EH (cell line): ENCODE measurements around the gene PYCARD.
"Not testable (repeated sequence)": the region's sequence is repeated elsewhere in the genome, so short reads cannot be mapped to it uniquely, and the experiment has no call there.

Source experiments
- DNase-seq: peaks from one replicate; pipeline ENCODE4 v3.0.0-alpha.2; 2015; ENCODE audit warnings: low read depth

Gene PYCARD

DNA sequence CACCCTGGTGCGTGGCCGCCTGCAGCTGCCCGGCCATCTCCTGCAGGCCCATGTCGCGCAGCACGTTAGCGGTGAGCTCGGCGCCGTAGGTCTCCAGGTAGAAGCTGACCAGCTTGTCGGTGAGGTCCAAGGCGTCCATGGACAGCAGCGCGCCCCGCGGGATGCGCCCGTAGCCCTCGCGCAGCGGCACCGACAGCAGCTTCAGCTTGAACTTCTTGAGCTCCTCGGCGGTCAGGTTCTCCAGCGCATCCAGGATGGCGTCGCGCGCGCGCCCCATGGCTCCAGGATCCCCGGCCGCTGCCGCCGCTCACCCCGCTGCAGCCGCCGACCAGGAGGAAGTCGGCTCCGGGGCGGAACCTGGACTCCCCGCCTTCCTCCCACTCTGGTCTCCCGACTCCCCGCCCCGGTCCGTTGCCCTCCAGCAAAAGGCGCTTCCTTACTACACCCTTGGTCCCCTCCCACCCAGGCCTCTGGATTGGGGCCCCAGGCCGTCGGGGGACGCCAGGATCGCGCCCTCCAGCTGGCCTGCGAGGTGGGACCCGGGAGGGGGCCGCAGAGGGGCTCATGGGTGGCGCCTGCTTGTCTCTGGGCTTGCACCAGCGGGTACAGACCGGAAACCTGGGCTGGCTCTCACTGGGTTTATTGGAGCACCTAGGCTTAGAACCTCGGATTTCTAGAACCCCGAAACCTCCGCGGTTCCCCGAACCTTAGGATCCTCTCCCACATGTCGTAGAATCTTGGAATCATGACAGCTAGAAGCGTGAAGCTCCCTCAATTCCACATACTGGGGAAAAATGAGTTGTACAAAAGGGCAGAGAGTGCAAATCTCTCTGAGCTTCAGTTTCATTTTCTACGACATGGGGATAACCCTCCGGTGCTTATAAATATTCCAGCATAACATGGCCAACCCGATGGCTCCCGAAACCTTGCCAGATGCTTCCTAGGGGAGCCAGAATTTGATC, at the start of gene PYCARD:
PYCARD (minus strand) TSS at position 347 of the 962 bp plus-strand sequence; CDS start at position 277, 70 bp downstream.
- DNase-seq = peak; percentile 68

DNA sequence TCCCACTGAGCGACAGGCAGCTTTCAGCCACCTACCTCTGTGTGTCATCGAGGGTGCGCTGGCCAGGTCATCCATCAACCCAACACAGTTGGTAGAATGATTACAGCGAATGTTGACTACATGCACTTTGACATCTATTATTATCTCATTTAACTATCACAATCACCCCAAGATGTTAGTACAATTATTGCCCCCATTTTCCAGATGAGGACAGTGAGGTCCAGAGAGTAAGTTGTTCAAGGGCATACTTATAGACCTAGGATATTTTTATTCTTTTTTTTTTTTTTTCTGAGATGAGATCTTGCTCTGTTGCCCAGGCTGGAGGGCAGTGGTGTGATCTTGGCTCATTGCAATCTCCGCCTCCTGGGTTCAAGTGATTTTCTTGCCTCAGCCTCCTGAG, 48.9 kb upstream of the PYCARD start:
- DNase-seq = no peak

DNA sequence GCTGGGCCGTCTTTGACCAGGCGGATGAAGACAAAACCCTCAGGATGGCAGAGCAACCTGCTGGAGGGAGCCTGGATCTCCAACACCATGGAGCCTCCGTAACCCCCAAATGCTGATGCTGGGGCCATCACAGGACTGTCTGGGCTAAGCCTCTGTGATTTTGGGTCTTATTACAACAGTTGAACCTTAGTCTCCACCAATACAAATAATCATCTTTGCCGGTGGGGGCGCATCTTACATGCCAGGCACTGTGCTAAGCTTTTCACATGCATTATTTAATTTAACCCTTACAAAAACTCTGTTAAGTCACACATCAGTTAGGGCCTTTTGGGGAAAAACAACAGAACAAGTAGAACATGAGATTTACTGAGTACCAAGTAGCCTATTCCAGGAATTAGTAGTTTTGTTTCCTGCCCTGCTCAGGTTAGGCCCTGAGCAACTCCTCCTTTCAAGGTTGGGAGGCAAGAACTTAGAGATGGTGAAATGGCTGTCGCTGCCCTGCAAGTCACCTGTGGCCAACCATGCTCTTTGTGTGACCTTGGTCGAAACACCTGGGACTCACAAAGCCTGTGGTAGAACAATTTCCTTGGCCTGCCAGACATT, 48.3 kb upstream of the PYCARD start:
- DNase-seq = no peak

DNA sequence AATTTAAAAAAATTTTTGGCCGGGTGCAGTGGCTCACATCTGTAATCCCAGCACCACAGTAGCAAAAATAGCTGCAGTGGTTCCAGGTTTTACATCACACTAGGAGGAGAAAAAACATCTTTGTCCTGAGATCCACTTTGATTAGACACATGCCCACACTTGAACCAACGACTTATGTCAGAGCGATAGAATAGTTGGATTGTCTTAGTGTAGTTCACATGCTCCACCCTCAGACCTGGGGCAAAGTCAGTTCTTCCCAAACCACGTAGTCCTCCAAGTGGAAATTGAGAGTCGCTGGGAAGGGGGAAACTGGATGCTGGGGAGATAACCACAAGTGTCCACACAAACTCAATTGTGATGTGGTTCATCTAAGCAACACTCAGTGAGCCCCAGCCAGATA, 45.8 kb upstream of the PYCARD start:
- DNase-seq = no peak

DNA sequence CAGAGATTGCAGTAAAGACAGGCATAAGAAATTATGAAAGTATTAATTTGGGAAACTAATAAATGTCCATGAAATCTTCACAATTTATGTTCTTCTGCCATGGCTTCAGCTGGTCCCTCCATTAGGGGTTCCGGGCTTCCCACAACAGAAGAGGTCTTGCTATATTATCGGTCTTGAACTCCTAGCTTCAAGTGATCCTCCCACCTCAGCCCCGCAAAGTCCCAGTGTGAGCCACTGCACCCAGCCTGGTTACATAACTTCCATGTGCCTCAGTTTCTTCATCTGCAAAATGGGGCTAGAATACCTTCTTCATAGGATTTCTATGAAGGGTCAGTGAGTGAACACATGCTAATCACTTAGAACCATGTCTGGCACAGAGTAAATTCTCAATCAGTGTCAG, 43.7 kb upstream of the PYCARD start:
- no peak for DNase-seq

DNA sequence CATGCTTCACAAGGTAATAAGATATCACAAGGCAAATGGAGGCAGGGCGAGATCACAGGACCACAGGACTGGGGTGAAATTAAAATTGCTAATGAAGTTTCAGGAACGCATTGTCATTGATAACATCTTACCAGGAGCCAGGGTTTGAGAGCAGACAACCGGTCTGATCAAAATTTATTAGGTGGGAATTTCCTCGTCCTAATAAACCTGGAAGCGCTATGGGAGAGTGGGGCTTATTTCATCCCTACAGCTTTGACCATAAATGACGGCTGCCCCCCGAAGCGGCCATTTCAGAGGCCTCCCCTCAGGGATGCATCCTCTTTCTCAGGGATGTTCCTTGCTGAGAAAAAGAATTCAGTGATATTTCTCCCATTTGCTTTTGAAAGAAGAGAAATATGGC, 43.0 kb upstream of the PYCARD start:
- DNase-seq = not testable (repeated sequence)

DNA sequence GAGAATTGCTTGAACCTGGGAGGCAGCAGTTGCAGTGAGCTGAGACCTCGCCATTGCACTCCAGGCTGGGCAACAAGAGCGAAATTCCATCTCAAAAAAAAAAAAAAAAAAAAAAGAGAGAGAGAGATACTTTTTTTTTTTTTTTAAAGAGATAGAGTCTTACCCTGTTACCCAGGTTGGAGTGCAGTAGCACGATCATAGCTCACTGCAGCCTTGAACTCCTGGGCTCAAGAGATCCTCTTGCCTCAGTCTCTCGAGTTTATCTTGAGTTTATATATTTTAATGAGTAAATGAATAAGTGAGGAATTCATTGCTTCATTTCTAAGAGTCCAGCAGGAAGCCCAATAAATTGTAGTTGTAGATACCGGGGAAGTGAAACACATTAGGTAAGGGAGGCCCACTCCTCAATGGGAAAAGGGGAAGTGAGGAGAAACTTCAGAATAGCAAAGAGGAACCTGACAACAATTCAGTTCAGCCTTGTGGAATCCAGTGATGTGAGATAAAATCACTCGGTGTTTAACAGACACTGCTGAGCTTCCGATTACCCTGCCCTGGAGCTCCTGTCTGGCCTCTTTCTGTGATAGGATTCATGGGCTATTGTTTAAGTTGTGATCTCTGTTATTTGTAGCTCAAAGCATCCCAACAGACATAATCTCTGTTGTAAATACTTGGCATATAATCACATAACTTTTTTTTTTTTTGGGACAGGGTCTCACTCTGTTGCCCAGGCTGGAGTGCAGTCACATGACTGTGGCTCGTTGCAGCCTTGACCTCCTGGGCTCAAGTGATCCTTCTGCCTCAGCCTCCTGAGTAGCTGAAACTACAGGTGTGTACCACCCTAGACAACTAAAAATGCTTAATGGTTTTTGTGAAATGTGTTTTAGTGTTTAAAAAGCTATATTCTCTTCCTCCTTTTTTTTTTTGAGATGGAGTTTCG, 41.4 kb upstream of the PYCARD start:
- no peak for DNase-seq

DNA sequence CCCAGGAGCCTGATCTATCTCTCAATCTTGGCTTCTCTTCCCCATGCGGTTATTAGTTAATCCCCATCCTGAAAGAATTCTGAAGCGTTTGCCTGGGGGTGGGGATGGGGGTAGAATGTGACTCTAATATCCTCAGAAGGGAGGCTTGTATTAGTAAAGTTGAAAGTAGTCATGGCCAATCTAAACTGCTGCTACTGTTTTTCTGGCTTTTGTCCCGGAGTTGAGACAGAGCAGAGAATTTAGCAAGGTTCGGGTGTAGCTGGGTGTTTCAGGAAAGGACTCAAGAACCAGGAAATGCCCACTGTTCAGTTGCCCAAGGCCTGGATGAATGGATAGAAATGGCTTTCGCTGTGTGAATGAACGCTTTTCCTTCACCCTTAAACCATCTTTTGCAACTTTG, 39.6 kb upstream of the PYCARD start:
- peak; percentile 31 for DNase-seq

DNA sequence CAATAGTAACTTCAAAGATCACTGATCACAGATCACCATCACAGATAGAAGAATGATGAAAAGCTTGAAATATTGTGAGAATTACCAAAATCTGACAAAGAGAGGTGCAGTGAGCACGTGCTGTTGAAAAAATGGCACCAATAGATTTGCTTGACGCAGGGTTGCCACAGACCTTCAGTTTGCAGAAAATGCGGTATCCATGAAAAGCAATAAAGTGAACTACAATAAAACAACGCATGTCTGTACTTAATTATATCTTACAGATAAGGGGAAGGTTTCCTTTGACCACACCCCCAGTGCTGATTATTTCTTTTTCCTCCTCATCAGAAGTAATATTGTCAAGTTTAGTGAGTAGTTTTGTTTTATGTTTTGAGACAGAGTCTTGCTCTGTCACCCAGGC, 35.5 kb upstream of the PYCARD start:
- no peak for DNase-seq

DNA sequence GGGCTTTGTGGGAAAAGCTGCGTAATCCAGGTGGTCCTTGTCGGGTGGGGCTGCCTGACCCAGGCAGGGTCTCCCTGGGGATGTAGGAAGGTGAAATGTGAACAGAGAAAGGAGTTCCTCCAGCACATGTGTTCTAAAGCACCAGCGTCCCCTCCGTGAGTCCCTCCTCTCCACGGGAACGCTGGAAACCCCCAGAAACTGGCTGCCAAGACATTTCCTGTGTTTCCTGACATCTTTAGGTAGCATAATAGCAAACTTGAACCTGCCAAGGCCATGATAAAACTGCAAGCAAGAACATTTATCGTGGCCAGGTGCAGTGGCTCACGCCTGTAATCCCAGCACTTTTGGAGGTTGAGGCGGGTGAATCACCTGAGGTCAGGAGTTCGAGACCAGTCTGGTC, 26.9 kb upstream of the PYCARD start:
- DNase-seq = no peak

DNA sequence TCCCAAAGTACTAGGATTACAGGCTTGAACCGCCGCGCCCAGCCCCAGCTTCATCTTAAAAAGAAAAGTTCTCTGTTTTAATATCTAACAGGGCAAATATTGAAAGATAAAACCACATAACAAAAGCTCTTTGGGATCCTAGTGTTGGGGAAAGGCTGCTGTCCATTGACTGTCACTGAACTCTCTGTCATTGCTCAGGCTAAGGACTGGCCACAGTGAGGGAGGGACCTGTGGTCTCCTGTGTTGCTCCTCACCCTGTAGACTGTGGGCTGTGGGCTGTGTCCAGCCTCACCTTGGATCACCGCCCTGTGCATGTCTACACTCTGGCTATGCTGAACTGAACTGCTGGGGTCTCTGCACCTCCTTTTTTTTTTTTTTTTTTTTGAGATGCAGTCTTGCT, 25.6 kb upstream of the PYCARD start:
- no peak for DNase-seq

DNA sequence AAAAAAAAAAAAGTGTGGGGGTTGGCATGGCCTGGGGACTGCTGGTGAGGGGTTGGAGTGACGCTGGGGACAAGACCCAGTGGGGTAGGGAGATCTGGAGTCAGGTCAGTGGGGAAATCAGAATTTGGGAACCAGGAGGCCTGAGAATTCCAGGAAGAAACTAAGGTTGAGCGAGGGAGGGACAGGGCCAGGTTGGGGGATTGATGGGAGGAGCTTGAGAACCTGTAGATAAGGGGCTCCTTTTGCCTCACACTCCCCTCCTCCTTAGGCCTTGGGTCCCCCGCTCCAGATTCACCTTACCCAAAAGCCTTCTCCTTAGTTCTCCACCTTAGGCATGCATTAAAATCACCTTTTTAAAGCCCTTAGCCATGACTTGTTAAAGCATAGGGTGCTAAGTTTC, 22.6 kb upstream of the PYCARD start:
- DNase-seq = no peak

DNA sequence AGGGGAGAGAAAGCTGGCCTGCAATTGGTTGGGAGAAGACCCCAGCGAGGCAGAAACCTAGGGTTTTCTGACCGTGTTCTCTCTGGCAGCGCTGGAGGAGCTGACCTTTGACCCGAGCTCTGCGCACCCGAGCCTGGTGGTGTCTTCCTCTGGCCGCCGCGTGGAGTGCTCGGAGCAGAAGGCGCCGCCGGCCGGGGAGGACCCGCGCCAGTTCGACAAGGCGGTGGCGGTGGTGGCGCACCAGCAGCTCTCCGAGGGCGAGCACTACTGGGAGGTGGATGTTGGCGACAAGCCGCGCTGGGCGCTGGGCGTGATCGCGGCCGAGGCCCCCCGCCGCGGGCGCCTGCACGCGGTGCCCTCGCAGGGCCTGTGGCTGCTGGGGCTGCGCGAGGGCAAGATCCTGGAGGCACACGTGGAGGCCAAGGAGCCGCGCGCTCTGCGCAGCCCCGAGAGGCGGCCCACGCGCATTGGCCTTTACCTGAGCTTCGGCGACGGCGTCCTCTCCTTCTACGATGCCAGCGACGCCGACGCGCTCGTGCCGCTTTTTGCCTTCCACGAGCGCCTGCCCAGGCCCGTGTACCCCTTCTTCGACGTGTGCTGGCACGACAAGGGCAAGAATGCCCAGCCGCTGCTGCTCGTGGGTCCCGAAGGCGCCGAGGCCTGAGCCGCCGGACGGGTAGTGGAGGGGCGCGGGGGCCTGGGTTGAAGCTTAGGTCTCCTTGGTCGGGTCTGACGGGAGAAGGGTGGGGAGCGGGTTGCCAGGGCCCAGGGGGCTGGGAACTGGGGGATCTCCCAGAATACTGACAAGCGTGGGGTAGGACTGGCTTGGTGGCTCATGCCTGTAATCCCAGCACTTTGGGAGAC, 21.8 kb upstream of the PYCARD start:
- DNase-seq = no peak

DNA sequence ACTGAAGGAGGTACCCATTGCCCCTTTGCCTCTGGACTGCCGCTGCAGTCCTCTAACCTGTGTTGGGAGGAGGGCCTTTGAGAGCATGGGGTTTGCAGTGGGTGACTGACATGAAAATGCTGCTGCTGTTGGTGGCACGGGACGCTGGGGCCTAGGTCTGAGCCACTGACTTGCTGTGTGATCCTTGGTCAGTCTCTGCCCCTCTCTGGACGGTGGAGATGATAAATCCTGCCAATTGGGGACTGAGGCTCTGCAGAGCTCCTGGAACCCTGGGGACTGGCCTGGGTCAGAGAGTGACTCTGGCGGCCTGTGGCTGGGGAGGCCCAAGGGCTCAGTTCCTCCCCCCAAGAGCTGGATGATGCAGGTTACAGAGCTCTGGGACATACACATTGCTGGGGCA, 20.5 kb upstream of the PYCARD start:
- no peak for DNase-seq

DNA sequence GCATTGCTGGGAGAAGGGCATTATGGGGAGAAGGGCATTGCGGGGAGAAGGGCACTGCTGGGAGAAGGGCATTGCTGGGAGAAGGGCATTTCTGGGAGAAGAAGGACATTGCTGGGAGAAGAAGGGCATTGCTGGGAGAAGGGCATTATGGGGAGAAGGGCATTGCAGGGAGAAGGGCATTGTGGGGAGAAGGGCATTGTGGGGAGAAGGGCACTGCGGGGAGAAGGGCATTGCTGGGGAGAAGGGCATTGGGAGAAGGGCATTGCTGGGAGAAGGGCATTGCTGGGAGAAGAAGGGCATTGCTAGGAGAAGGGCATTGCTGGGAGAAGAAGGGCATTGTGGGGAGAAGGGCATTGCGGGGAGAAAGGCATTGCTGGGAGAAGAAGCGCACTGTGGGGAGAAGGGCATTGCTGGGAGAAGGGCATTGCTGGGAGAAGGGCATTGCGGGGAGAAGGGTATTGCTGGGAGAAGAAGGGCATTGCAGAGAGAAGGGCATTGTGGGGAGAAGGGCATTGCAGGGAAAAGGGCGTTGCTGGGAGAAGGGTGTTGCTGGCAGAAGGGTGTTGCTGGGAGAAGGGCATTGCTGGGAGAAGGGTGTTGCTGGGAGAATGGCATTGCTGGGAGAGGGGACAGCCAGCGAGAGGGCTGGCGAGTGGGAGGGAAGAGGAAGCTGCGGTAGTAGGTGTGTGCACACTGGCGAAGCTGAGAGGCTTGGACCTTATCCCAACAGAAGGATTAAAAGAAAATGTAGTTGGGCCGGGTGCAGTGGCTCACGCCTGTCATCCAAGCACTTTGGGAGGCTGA, 19.0 kb upstream of the PYCARD start:
- DNase-seq = no peak

DNA sequence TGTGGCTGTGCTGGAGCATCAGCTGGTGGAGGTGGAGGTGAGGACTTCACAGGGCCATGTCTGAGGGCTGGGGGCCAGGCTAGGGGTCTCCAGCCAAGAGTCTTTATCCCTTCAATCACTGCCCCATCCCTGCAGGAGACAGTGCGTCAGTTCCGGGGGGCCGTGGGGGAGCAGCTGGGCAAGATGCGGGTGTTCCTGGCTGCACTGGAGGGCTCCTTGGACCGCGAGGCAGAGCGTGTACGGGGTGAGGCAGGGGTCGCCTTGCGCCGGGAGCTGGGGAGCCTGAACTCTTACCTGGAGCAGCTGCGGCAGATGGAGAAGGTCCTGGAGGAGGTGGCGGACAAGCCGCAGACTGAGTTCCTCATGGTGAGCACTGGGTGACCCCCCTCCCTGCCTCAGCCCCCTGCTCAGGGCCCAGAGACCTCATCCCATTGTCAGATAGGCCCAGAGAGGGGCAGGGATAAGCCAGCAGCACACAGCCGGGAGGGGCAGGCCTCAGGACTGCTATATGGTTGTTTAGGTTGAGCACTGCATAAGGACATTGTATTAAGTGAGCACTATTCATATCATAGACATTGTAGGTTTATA, 16.7 kb upstream of the PYCARD start:
- DNase-seq = no peak

DNA sequence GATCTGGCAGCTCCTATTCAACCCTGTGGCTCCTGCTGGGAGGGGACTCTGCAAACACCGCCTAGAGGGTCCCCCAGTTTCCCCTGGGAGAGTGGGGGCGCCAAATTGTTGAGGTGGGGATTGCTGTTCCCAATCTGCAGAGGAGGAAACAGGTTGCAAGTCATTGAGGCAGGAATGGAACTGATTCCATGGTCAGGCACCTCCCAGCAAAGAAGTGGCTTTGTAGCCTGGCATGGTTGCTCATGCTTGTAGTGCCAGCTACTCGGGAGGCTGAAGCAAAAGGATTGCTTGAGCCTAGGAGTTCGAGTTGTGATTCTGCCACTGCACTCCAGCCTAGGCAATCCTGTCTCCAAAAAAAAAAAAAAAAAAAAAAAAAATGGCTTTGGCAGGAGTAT, 14.6 kb upstream of the PYCARD start:
- no peak for DNase-seq

DNA sequence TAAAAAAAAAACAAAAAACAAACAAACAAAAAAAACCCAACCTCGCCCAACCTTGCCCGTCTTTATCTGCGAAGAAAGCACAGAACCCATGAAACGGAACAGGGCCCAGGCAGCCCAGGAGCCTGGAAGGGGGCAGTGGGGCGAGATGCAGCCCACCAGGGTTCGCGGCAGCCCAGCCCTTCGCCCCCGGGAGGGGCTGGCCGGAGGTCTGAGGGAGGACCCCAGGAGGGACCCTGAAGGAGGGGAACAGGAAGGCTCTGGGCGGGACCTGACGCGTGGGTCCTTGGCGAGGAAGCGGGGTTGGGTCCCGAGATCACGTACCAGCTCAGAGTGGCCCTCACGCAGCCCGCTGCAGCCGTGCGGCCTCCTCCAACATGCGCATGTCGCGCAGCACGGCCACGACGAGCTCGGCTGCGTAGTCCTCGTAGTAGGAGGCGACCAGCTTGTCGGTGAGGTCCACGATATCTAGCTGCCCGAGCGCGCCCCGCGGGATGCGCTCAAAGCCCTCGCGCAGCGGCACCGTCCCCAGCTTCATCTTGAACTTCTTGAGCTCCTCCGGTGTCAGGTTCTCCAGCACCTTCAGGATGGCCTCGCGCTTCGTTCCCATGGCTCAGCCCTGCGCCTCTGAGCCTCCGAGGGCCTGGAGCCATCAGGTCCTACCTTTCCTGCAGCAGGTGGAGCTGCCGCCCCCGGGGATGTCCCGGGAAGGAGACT, 14.0 kb upstream of the PYCARD start, which contains the start of gene PYDC1:
PYDC1 (minus strand) TSS at position 714 of the 714 bp plus-strand sequence; CDS start at position 607, 107 bp downstream.
- DNase-seq = no peak
